ENCODE data around the gene NOTUM. TPM values are rescaled to one million over a fixed set of nuclear protein-coding genes. Genes with fewer than 3 reads are reported as not detected.

Gene NOTUM
- total and polyA plus RNA-seq, 2 of the 4 experiments (the other 2 are of a cell fraction), result 0.05 TPM; not detected in 1

- POLR2A ChIA-PET (ENCODE audit: unreplicated experiment), result no interaction called here
Observed at GRCh38 chr17:81980122-81980521, 19.1 kb upstream of the NOTUM start.

More at GRCh38 chr17:81980122-81980521, 19.1 kb upstream of the NOTUM start:
- BruUV-seq (replicated peaks), result no TSS peak
- Histone ChIP-seq H3K14ac (replicated peaks; ENCODE audit: low read depth, low read length) (no peak overlapping the region), H4K20me1 (ENCODE audit: insufficient read depth, low read length) (no peaks in the 10 kb centered on the region), H2AK5ac (ENCODE audit: low read depth, low read length) (no peak overlapping the region), H2AFZ (replicated peaks; ENCODE audit: low read length, poor library complexity) (no peak overlapping the region), H3K56ac (ENCODE audit: extremely low read depth, insufficient read depth, low read length) (no peak overlapping the region), H2BK120ac (ENCODE audit: low read depth, low read length) (no peak overlapping the region), H3K4ac (ENCODE audit: low read depth, low read length) (no peak overlapping the region), H3K18ac (ENCODE audit: low read depth, low read length) (no peak overlapping the region), H2BK15ac (ENCODE audit: low read depth, low read length) (no peak overlapping the region), H3K9me1 (ENCODE audit: insufficient read depth, low read length) (peaks cover 13% of the 10 kb centered on the region), H3K9ac (ENCODE audit: low read depth, low read length) (no peak overlapping the region), H4K8ac (ENCODE audit: low read depth in 2 of 2, low read length in 2 of 2) (no peak overlapping the region), H3K27me3 (ENCODE audit: control insufficient read depth, insufficient read depth, low read length) (no peaks in the 10 kb centered on the region), H3K36me3 (ENCODE audit: control insufficient read depth, insufficient read depth, low read length) (peaks cover 18% of the 10 kb centered on the region), H3K27ac (ENCODE audit: insufficient read depth, low read length) (no peak overlapping the region), H4K91ac (ENCODE audit: insufficient read depth, low read depth, low read length) (no peak overlapping the region), H2BK5ac (ENCODE audit: low read depth, low read length, poor library complexity, severe bottlenecking) (no peak overlapping the region), H4K5ac (ENCODE audit: low read depth, low read length) (no peak overlapping the region), H3K4me2 (ENCODE audit: low read depth, low read length) (no peak overlapping the region), H3K4me1 (ENCODE audit: control insufficient read depth, insufficient read depth, low read length) (peaks cover 3% of the 10 kb centered on the region), H3K9me3 (ENCODE audit: control insufficient read depth, insufficient read depth, low read length) (no peaks in the 10 kb centered on the region), H3K79me1 (ENCODE audit: low read depth in 1 of 2, low read length in 2 of 2) (peaks cover 10 to 25% of the 10 kb centered on the region in 2 experiments; a peak in 3 of 4 replicates), H3K4me3 (ENCODE audit: insufficient read depth, low read depth, low read length) (no peak overlapping the region), H2AK9ac (replicated peaks; ENCODE audit: low read depth, low read length, poor library complexity) (no peak overlapping the region), H3K23ac (ENCODE audit: low read depth, low read length) (no peak overlapping the region), H2BK20ac (ENCODE audit: low read depth, low read length) (no peak overlapping the region)
- TF ChIP-seq RAD21 (IDR thresholded peaks at IDR 0.05; ENCODE audit: low read length) (no peak), ELK1 (IDR thresholded peaks at IDR 0.05; ENCODE audit: borderline replicate concordance, low read depth, low read length) (no peak), MAZ (IDR thresholded peaks at IDR 0.05; ENCODE audit: borderline replicate concordance, low read depth, low read length) (no peak), BHLHE40 (IDR thresholded peaks at IDR 0.05; ENCODE audit: low read depth, low read length) (no peak), MAFK (IDR thresholded peaks at IDR 0.05; ENCODE audit: low read depth, low read length) (no peak), RFX5 (IDR thresholded peaks at IDR 0.05; ENCODE audit: low read depth, low read length) (no peak), NFE2L2 (IDR thresholded peaks at IDR 0.05; ENCODE audit: low read depth, low read length) (no peak), FOS (IDR thresholded peaks at IDR 0.05; ENCODE audit: low read depth, low read length) (no peak), SMC3 (IDR thresholded peaks at IDR 0.05; ENCODE audit: low read depth, low read length) (no peak), CHD1 (IDR thresholded peaks at IDR 0.05; ENCODE audit: low read depth, low read length) (no peak), USF2 (IDR thresholded peaks at IDR 0.05; ENCODE audit: low read depth, low read length) (no peak), CTCF (conservative IDR thresholded peaks at IDR 0.05; ENCODE audit: low read depth, low read length) (no peak), RCOR1 (IDR thresholded peaks at IDR 0.05; ENCODE audit: insufficient replicate concordance, low read length) (no peak)
- dilution Hi-C loops (cut with HindIII; ENCODE audit: low sequenced_read_pairs, unreplicated experiment) (no loop called here), in situ Hi-C loops (cut with MboI; ENCODE audit: low sequenced_read_pairs) (no loop called here), intact Hi-C loops (cut with micrococcal nuclease) (no loop called here)
- no peak for ATAC-seq (ENCODE audit: low read depth)
- no peak for DNase-seq
- CTCF ChIA-PET, result no interaction called here
- 100% methylated on average over 2 of the region's 4 CpGs; no CpG with 5 or more reads in 1 of the 2 experiments for WGBS, 2 experiments (ENCODE audit: extremely low coverage in 2 of 2, insufficient read length in 1 of 2)
